Right lobe of liver (tissue), 4 donors: Measurements from ENCODE around the gene KISS1R.

Experiments
- POLR2A ChIP-seq: fragments of 450-650 bp; IDR thresholded peaks from one replicate; pipeline ENCODE4 v1.6.1; 2017; ENCODE audit warnings: antibody characterized with exemption, mild to moderate bottlenecking
- TF ChIP-seq, protein P1 (sequence below), 4 donors: fragments of 200-600 bp in 3 of 4; fragments of 450-650 bp in 1 of 4; IDR thresholded peaks; one replicate each; pipeline versions ENCODE4 v1.5.1 to v1.8.0; 2016 to 2022; ENCODE audit warnings: antibody characterized with exemption in 4 of 4, mild to moderate bottlenecking in 2 of 4
- donor health status: DM: no; HTN: no; CAD: no.
- donor health status: DM: no; HTN: no; CAD: no.
- donor health status: DM: no; HTN: yes; CAD: no.

DNA sequence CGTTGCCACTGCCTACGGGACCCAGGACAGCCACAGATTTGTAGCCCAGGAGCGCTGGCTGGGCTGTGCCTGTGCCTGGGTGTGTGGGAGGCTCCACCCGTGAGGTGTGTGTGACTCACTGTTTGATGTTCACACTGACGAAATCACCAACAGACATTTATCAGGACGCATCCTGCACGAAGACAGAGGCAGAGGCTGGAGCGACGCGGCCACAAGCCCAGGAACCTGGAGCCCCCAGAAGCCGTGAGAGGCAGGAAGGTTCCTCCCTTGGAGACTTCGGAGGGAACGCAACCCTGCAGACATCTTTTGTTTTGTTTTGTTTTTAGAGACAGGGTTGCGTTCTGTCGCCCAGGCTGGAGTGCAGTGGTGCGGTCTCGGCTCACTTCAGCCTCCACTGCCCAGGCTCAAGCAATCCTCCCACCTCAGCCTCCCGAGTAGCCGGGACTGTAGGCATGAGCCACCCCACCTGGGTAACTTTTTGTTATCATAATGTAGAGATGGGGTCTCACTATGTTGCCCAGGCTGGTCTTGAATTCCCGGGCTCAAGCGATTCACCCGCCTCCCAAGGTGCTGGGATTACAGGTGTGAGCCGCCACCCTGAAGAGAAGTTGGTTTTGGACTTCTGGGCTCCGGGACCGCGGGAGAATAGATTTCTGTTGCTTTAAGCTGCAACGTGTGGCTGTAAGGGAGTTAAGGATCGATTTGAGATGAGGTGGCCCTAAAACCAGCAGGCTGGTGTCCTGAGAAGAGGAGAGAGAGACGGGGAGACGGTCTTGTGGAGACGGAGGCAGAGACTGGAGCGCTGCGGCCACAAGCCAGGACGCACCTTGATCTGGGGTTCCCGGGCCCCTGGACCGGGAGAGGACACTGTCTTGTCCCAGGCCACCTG, 42.1 kb downstream of the KISS1R start:
- TF ChIP-seq, protein P1, sequence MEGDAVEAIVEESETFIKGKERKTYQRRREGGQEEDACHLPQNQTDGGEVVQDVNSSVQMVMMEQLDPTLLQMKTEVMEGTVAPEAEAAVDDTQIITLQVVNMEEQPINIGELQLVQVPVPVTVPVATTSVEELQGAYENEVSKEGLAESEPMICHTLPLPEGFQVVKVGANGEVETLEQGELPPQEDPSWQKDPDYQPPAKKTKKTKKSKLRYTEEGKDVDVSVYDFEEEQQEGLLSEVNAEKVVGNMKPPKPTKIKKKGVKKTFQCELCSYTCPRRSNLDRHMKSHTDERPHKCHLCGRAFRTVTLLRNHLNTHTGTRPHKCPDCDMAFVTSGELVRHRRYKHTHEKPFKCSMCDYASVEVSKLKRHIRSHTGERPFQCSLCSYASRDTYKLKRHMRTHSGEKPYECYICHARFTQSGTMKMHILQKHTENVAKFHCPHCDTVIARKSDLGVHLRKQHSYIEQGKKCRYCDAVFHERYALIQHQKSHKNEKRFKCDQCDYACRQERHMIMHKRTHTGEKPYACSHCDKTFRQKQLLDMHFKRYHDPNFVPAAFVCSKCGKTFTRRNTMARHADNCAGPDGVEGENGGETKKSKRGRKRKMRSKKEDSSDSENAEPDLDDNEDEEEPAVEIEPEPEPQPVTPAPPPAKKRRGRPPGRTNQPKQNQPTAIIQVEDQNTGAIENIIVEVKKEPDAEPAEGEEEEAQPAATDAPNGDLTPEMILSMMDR (IDR thresholded peaks at IDR 0.05): no peak
- no peak for TF ChIP-seq POLR2A
